BJ (cell line): ENCODE data around the gene SREK1IP1. TPM values are rescaled to one million over a fixed set of nuclear protein-coding genes. Genes with fewer than 3 reads are reported as not detected.
"Not testable (repeated sequence)": the region's sequence is repeated elsewhere in the genome, so short reads cannot be mapped to it uniquely, and the experiment has no call there.

Source experiments
- CTCF ChIA-PET: fragments of 350-600 bp; formaldehyde crosslinking; extraction: SDS; loops from one replicate; lab custom pipeline; 2021; ENCODE audit warnings: antibody characterized with exemption, inconsistent platforms; lab: Yijun Ruan, JAX
- POLR2A ChIA-PET: fragments of 300-600 bp; sonication (Branson Sonifier 250); formaldehyde crosslinking; extraction: SDS; loops from one replicate; lab custom pipeline; 2021; ENCODE audit warnings: antibody characterized with exemption; lab: Charles Lee
- DNase-seq: peaks from one replicate; pipeline ENCODE4 v3.0.0-alpha.2; 2011; ENCODE audit warnings: low read depth
- H3K27me3 ChIP-seq: 2 replicates; pipeline ENCODE4 v1.6.0; 2011; ENCODE audit warnings: low read length; ENCODE audit not compliant: control insufficient read depth, insufficient read depth
- H3K36me3 ChIP-seq: 2 replicates; pipeline ENCODE4 v1.5.1; 2011; ENCODE audit warnings: low read length; ENCODE audit not compliant: control insufficient read depth, insufficient read depth
- H3K4me3 ChIP-seq: 2 replicates; pipeline ENCODE4 v1.5.1; 2011; ENCODE audit warnings: low read depth, mild to moderate bottlenecking, control low read depth, low read length
- polyA plus RNA-seq: library from polyadenylated mRNA; depleted of rRNA; stranded (reverse); fragments of >200 nt; gene quantifications from 2 replicates; pipeline ENCODE4 v1.2.3, GENCODE V29; 2011
- TF ChIP-seq, protein P1 (sequence below): IDR thresholded peaks from 2 replicates; pipeline ENCODE4 v1.5.1; 2011; ENCODE audit warnings: low read depth, mild to moderate bottlenecking, control low read depth, inconsistent platforms, low read length, moderate library complexity; ENCODE audit not compliant: insufficient read depth

SREK1IP1 gene
- polyA plus RNA-seq, 1 experiment: 2.8 TPM

DNA sequence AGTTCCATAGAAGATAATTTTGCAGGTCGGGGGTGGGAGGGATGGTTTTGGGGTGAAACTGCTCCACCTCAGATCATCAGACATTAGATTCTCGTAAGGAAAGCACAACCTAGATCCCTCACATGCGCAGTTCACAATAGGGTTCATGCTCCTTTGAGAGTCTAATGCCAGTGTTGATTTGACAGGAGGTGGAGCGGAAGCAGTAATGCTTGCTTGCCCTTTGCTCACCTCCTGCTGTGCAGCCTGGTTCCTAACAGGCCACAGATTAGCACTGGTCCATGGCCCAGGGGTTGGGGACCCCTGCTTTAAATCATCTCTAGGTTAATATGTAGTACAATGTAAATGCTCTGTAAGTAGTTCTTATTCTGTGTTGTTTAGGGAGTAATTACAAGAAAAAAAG, 67.7 kb downstream of the SREK1IP1 start:
- Histone ChIP-seq H3K4me3 (no peak overlapping the region), H3K27me3 (no peaks in the 10 kb centered on the region), H3K36me3 (no peaks in the 10 kb centered on the region)
- TF ChIP-seq, protein P1, sequence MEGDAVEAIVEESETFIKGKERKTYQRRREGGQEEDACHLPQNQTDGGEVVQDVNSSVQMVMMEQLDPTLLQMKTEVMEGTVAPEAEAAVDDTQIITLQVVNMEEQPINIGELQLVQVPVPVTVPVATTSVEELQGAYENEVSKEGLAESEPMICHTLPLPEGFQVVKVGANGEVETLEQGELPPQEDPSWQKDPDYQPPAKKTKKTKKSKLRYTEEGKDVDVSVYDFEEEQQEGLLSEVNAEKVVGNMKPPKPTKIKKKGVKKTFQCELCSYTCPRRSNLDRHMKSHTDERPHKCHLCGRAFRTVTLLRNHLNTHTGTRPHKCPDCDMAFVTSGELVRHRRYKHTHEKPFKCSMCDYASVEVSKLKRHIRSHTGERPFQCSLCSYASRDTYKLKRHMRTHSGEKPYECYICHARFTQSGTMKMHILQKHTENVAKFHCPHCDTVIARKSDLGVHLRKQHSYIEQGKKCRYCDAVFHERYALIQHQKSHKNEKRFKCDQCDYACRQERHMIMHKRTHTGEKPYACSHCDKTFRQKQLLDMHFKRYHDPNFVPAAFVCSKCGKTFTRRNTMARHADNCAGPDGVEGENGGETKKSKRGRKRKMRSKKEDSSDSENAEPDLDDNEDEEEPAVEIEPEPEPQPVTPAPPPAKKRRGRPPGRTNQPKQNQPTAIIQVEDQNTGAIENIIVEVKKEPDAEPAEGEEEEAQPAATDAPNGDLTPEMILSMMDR: no peak
- ChIA-PET CTCF (no interaction called here), POLR2A (no interaction called here)
- DNase-seq: no peak

DNA sequence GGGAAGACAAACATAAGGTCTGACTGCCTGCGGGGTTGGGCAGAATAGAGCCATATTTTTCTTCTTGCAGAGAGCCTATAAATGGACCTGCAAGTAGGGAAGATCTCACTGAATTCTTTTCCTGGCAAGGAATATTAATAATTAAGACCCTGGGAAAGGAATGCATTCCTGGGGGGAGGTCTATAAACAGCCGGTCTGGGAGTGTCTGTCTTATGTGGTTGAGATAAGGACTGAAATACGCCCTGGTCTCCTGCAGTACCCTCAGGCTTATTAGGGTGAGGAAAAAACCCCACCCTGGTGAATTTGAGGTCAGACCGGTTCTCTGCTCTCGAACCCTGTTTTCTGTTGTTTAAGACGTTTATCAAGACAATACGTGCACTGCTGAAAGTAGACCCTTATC, 72.1 kb downstream of the SREK1IP1 start:
- CTCF ChIA-PET, POLR2A ChIA-PET, H3K4me3 ChIP-seq, H3K36me3 ChIP-seq, DNase-seq, H3K27me3 ChIP-seq: not testable (repeated sequence)

GRCh38 chr5:64693636-64694035, 74.9 kb downstream of the SREK1IP1 start:
- ChIA-PET POLR2A (no interaction called here), CTCF (no interaction called here)
- Histone ChIP-seq H3K4me3 (no peak overlapping the region), H3K27me3 (peaks cover 17% of the 10 kb centered on the region), H3K36me3 (no peaks in the 10 kb centered on the region)
- TF ChIP-seq, protein P1: no peak
- no peak for DNase-seq

DNA sequence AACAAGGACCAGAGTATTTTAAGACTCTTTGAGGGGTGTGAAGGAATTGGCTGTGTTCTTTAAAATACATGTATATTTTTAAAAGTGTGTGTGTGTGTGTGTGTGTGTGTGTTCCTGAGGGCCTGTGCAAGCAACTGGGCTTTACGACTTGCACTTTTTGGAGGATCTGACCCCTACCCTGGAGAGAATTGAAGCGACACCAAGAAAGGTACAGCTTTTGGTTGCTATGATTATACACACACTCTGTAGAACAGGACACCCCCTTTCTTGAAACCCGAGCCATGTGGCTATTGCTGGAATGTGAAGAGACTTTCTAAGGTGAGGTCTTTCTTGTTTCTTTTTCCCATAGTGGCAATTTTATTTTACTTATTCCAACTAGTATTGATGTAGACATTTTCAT, 77.2 kb downstream of the SREK1IP1 start:
- ChIA-PET CTCF (interaction anchor here (0.6 kb wide), 1 partner anchor 59 kb away, joined by 5 read pairs; no protein-coding TSS in a partner anchor), POLR2A (no interaction called here)
- H3K27me3 ChIP-seq: peaks cover 19% of the 10 kb centered on the region

DNA sequence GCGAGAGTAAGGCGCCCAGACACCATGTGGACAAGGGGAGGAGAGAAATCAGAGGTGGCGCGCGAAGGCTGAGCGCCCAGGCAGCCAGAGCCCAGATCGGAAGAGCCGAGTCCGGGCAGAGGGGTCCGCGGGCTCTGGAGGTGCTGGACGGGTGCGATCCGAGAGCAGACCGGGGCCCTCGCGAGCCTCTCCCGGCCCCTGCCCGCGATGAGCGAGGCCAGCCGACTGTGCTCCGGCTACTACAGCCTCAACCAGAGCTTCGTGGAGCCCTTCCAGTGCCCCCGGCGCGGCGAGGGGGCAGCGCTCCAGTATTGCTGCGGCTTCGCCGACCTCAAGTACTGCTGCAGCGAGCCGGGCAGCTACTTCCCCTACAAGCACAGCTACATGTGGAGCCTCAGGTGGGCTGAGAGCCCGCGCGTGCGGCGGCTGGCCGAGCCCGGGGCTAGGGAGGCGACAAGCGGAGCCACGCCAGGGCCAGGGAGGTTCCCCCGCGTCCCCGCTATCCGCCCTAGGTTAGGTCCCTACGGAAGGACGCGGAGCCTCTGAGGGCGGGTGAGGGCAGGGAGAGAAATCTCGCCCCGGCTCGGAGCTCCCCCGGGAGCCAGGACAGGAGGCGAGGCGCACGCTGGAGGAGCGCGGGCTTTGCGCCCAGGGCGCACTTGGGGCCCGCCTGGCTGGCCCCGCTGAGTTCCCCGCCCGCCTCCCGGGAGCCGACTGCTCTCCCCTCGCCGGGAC, 77.9 kb downstream of the SREK1IP1 start, which contains the start of gene SHISAL2B:
TSS of gene SHISAL2B (plus strand) at position 87 of the 735 bp plus-strand sequence. CDS start at position 208, 121 bp downstream.
- H3K27me3 ChIP-seq: peaks cover 25% of the 10 kb centered on the region
- H3K4me3 ChIP-seq: peak within 1 kb of the TSS; percentile 10
- CTCF ChIA-PET: interaction anchor here (0.6 kb wide), 1 partner anchor 58 kb away, joined by 5 read pairs; no protein-coding TSS in a partner anchor
- H3K36me3 ChIP-seq: no peaks in the 10 kb centered on the region
- TF ChIP-seq, protein P1: no peak
- no peak for DNase-seq
- POLR2A ChIA-PET: no interaction called here

More for the DNA sequence above, 77.2 kb downstream of the SREK1IP1 start:
- Histone ChIP-seq H3K4me3 (no peak overlapping the region), H3K36me3 (no peaks in the 10 kb centered on the region)
- TF ChIP-seq, protein P1: no peak
- DNase-seq: no peak
